OCI-LY3 (cell line): Measurements from ENCODE around the gene KLHDC2.

ENCODE experiments used
- H2AFZ ChIP-seq: fragments of 200-600, 300-600 bp; shearing (Covaris generic); 2 replicates; pipeline ENCODE4 v1.6.0; 2014; ENCODE audit warnings: antibody characterized with exemption, low read depth, low read length
- H3K27ac ChIP-seq: fragments of 200-600, 300-600 bp; sonication (generic); 2 replicates; pipeline ENCODE4 v1.5.1; 2014; ENCODE audit warnings: mild to moderate bottlenecking, low read length, moderate library complexity, mixed read lengths
- H3K27me3 ChIP-seq: fragments of 200-600, 300-600 bp; sonication (generic); 2 replicates; pipeline ENCODE4 v1.6.1; 2014; ENCODE audit warnings: low read depth, low read length, mixed read lengths
- H3K36me3 ChIP-seq: fragments of 200-600, 300-600 bp; sonication (generic); replicated peaks from 2 replicates; pipeline ENCODE3; 2014; ENCODE audit warnings: low read depth, low read length, mixed read lengths
- H3K4me1 ChIP-seq: fragments of 300-600, 200-600 bp; sonication (generic); 2 replicates; pipeline ENCODE4 v1.6.1; 2014; ENCODE audit warnings: low read length, mixed read lengths
- H3K4me2 ChIP-seq: fragments of 200-600, 300-600 bp; sonication (generic); 2 replicates; pipeline ENCODE4 v1.6.1; 2014; ENCODE audit warnings: low read length, mixed read lengths
- H3K4me3 ChIP-seq: fragments of 300-600, 200-600 bp; sonication (generic); 2 replicates; pipeline ENCODE4 v1.5.1; 2014; ENCODE audit warnings: antibody characterized with exemption, mild to moderate bottlenecking, low read length, moderate library complexity
- H3K79me2 ChIP-seq: fragments of 300-600, 200-600 bp; shearing (Covaris generic); 2 replicates; pipeline ENCODE4 v1.6.1; 2014; ENCODE audit warnings: mild to moderate bottlenecking, low read length, mixed read lengths
- H3K9ac ChIP-seq: fragments of 300-600, 200-600 bp; shearing (Covaris generic); 2 replicates; pipeline ENCODE4 v1.6.0; 2014; ENCODE audit warnings: mild to moderate bottlenecking, low read length, moderate library complexity
- H3K9me3 ChIP-seq: fragments of 200-600, 300-600 bp; shearing (Covaris generic); 2 replicates; pipeline ENCODE4 v1.6.1; 2014; ENCODE audit warnings: low read length, mixed read lengths; ENCODE audit not compliant: insufficient read depth
- H4K20me1 ChIP-seq: fragments of 200-600, 300-600 bp; sonication (generic); 2 replicates; pipeline ENCODE4 v1.6.1; 2016; ENCODE audit warnings: low read length, mixed read lengths; ENCODE audit not compliant: insufficient read depth
- CTCF ChIP-seq: fragments of 200-600, 300-600 bp; sonication (generic); IDR thresholded peaks from 2 replicates; pipeline ENCODE4 v1.5.1; 2014; ENCODE audit warnings: antibody characterized with exemption, low read length, low read depth
- EZH2phosphoT487 ChIP-seq: fragments of 200-600 bp; shearing (Covaris generic); IDR thresholded peaks from 2 replicates; pipeline ENCODE4 v1.6.1; 2018; ENCODE audit warnings: antibody characterized with exemption, mixed run types, low read depth

KLHDC2 gene

GRCh38 chr14:49767270-49767570, 733 bp upstream of the KLHDC2 start:
- Histone ChIP-seq H3K4me1 (peaks cover 10% of the 10 kb centered on the region), H3K27ac (peak overlapping the region; percentile 85), H4K20me1 (no peaks in the 10 kb centered on the region), H3K27me3 (no peaks in the 10 kb centered on the region), H3K9ac (peak overlapping the region; percentile 88), H3K4me2 (peak overlapping the region; percentile 79), H3K9me3 (no peaks in the 10 kb centered on the region), H2AFZ (peak overlapping the region; percentile 90), H3K79me2 (peaks cover 28% of the 10 kb centered on the region), H3K4me3 (peak overlapping the region; percentile 83), H3K36me3 (no peaks in the 10 kb centered on the region)
- TF ChIP-seq CTCF (no peak), EZH2phosphoT487 (no peak)

GRCh38 chr14:49768301-49769121, 558 bp downstream of the KLHDC2 start:
- Histone ChIP-seq H3K36me3 (no peaks in the 10 kb centered on the region), H3K4me3 (peak overlapping the region; percentile 83), H3K4me2 (peak overlapping the region; percentile 97), H3K27ac (peak overlapping the region; percentile 57), H3K79me2 (peaks cover 28% of the 10 kb centered on the region), H4K20me1 (no peaks in the 10 kb centered on the region), H2AFZ (peak overlapping the region; percentile 37; the same call in 1 of the 2 replicates), H3K27me3 (no peaks in the 10 kb centered on the region), H3K9me3 (no peaks in the 10 kb centered on the region), H3K4me1 (peaks cover 10% of the 10 kb centered on the region), H3K9ac (peak overlapping the region; percentile 88)
- TF ChIP-seq CTCF (no peak), EZH2phosphoT487 (no peak)

GRCh38 chr14:49769171-49769570, 1.2 kb downstream of the KLHDC2 start:
- peak overlapping the region; percentile 88 for H3K9ac ChIP-seq
- H3K27ac ChIP-seq: peak overlapping the region; percentile 57; the same call in 1 of the 2 replicates
- H3K4me1 ChIP-seq: peaks cover 10% of the 10 kb centered on the region
- peak overlapping the region; percentile 97 for H3K4me2 ChIP-seq
- H3K27me3 ChIP-seq: no peaks in the 10 kb centered on the region
- H3K36me3 ChIP-seq: peaks cover 2% of the 10 kb centered on the region
- H3K9me3 ChIP-seq: no peaks in the 10 kb centered on the region
- peak overlapping the region; percentile 83 for H3K4me3 ChIP-seq
- no peak overlapping the region for H2AFZ ChIP-seq
- peaks cover 28% of the 10 kb centered on the region for H3K79me2 ChIP-seq
- no peak for TF ChIP-seq EZH2phosphoT487
- no peak for TF ChIP-seq CTCF
- H4K20me1 ChIP-seq: no peaks in the 10 kb centered on the region

GRCh38 chr14:49769581-49770211, 1.7 kb downstream of the KLHDC2 start:
- TF ChIP-seq CTCF (no peak), EZH2phosphoT487 (no peak)
- H3K27ac ChIP-seq: no peak overlapping the region
- peaks cover 28% of the 10 kb centered on the region for H3K79me2 ChIP-seq
- H3K4me2 ChIP-seq: peak overlapping the region; percentile 97
- H3K9ac ChIP-seq: peak overlapping the region; percentile 88
- no peaks in the 10 kb centered on the region for H3K27me3 ChIP-seq
- H2AFZ ChIP-seq: no peak overlapping the region
- H3K9me3 ChIP-seq: no peaks in the 10 kb centered on the region
- peaks cover 10% of the 10 kb centered on the region for H3K4me1 ChIP-seq
- H4K20me1 ChIP-seq: no peaks in the 10 kb centered on the region
- peaks cover 6% of the 10 kb centered on the region for H3K36me3 ChIP-seq
- H3K4me3 ChIP-seq: peak overlapping the region; percentile 83
